Naive thymus-derived CD4-positive, alpha-beta T cell (primary cell): ENCODE results near the gene CEP41. TPM values are rescaled to one million over a fixed set of nuclear protein-coding genes. Genes with fewer than 3 reads are reported as not detected.

Experiments
- ATAC-seq: fragments of 150-1000 bp; cut with Tn5 transposase; 2 replicates; pipeline ENCODE4 v1.10.0; 2021; ENCODE audit warnings: mild to moderate bottlenecking, moderate library complexity
- CTCF ChIA-PET: fragments of 350-600 bp; sonication (Branson Sonifier 250); formaldehyde crosslinking; loops from one replicate; lab custom pipeline; 2021; ENCODE audit warnings: antibody characterized with exemption; lab: Charles Lee
- POLR2A ChIA-PET: fragments of 350-600 bp; sonication (Branson Sonifier 250); formaldehyde crosslinking; loops from one replicate; lab custom pipeline; 2021; ENCODE audit warnings: antibody characterized with exemption, inconsistent platforms; lab: Charles Lee
- DNase-seq, 9 donors: peaks; one replicate each; pipeline versions ENCODE4 v3.0.0 to v3.0.0-alpha.2; 2020 to 2022; ENCODE audit warnings: mixed read lengths in 1 of 9
- H3K27ac ChIP-seq: one replicate; pipeline ENCODE4 v1.7.0; 2013; ENCODE audit warnings: mild to moderate bottlenecking, low read depth, low read length, moderate library complexity
- H3K27me3 ChIP-seq, 2 donors: one replicate each; pipeline ENCODE4 v1.7.0; 2013; ENCODE audit warnings: low read length in 2 of 2, mild to moderate bottlenecking in 2 of 2, moderate library complexity in 2 of 2; ENCODE audit not compliant: control insufficient read depth in 2 of 2, insufficient read depth in 2 of 2
- H3K36me3 ChIP-seq, 3 experiments: 1 replicate in 2 of 3; 2 replicates in 1 of 3; pipeline ENCODE4 v1.7.0; 2013; ENCODE audit warnings: low read length in 3 of 3, mild to moderate bottlenecking in 3 of 3, moderate library complexity in 1 of 3; ENCODE audit not compliant: insufficient read depth in 3 of 3, control insufficient read depth in 2 of 3
- H3K4me1 ChIP-seq, 2 donors: one replicate each; pipeline ENCODE4 v1.7.0; 2013; ENCODE audit warnings: low read length in 2 of 2, mild to moderate bottlenecking in 2 of 2, moderate library complexity in 1 of 2; ENCODE audit not compliant: control insufficient read depth in 2 of 2, insufficient read depth in 2 of 2
- H3K4me3 ChIP-seq: 2 replicates; pipeline ENCODE4 v1.7.0; 2013; ENCODE audit warnings: mild to moderate bottlenecking, low read length
- H3K9me3 ChIP-seq, 3 experiments: 1 replicate in 2 of 3; 2 replicates in 1 of 3; pipeline ENCODE4 v1.7.0; 2013; ENCODE audit warnings: low read length in 3 of 3; ENCODE audit not compliant: control insufficient read depth in 2 of 3
- H3K27ac Mint-ChIP-seq, 9 donors: one replicate each; pipeline ENCODE4 v1.8.0; 2020 to 2022; ENCODE audit warnings: mixed read lengths in 9 of 9, mild to moderate bottlenecking in 8 of 9, moderate library complexity in 5 of 9, inconsistent platforms in 2 of 9
- H3K27me3 Mint-ChIP-seq, 5 donors: one replicate each; pipeline ENCODE4 v1.8.0; 2021 to 2022; ENCODE audit warnings: mixed read lengths in 5 of 5, mild to moderate bottlenecking in 1 of 5
- H3K36me3 Mint-ChIP-seq, 5 donors: one replicate each; pipeline ENCODE4 v1.8.0; 2020 to 2022; ENCODE audit warnings: mixed read lengths in 5 of 5, mild to moderate bottlenecking in 3 of 5, inconsistent platforms in 1 of 5
- H3K4me1 Mint-ChIP-seq, 7 donors: one replicate each; pipeline ENCODE4 v1.8.0; 2020 to 2022; ENCODE audit warnings: mixed read lengths in 7 of 7, mild to moderate bottlenecking in 3 of 7, inconsistent platforms in 1 of 7
- H3K4me3 Mint-ChIP-seq, 10 donors: one replicate each; pipeline ENCODE4 v1.8.0; 2020 to 2022; ENCODE audit warnings: mild to moderate bottlenecking in 10 of 10, mixed read lengths in 10 of 10, moderate library complexity in 6 of 10, inconsistent platforms in 2 of 10
- H3K9me3 Mint-ChIP-seq, 11 donors: one replicate each; pipeline ENCODE4 v1.8.0; 2020 to 2022; ENCODE audit warnings: mixed read lengths in 11 of 11, mild to moderate bottlenecking in 4 of 11, inconsistent platforms in 1 of 11, moderate library complexity in 1 of 11
- intact Hi-C, 2 donors: fragments of 100-400 bp; cut with micrococcal nuclease; formaldehyde crosslinking; loops; one replicate each; pipeline ENCODE4 v1.15.1; 2023
- polyA plus RNA-seq, 2 donors: library from polyadenylated mRNA; unstranded; fragments of 300-500 nt; fragmentation: Illumina TruSeq; gene quantifications; one replicate each; pipeline ENCODE4 v1.2.3, GENCODE V29; 2021
- total RNA-seq, 6 experiments: library from RNA in 5 of 6; stranded (reverse) in 5 of 6; gene quantifications; 1 replicate in 5 of 6; 2 replicates in 1 of 6; pipeline ENCODE4 v1.2.3 and lab custom pipeline; 2021 to 2026

Gene CEP41
- total and polyA plus RNA-seq, 7 experiments from 2014 or later, result 6.9 to 29.6 (median 13.3) TPM

GRCh38 chr7:130418306-130418705 lies 22.5 kb downstream of the CEP41 start:
- POLR2A ChIA-PET, result interaction anchor here (0.5 to 3.2 kb wide), 5 partner anchors 9 to 26 kb away, joined by 3 to 12 read pairs (median 6); partner anchors contain the start of gene CEP41
- H3K9me3 Mint-ChIP-seq, result no peaks in the 10 kb centered on the region
- intact Hi-C loops, result loop anchor here in 1 of 2 donors (10.0 kb wide), 1 partner anchor 66 kb away; no protein-coding TSS in a partner anchor
- no peak overlapping the region for H3K4me3 ChIP-seq
- peaks cover 38 to 92% (median 90%) of the 10 kb centered on the region in 7 donors for H3K4me1 Mint-ChIP-seq
- H3K9me3 ChIP-seq, result no peaks in the 10 kb centered on the region
- peak overlapping the region in 8 of 10 donors; percentile 25 to 83 (median 78) for H3K4me3 Mint-ChIP-seq
- peak overlapping the region in 8 of 9 donors; percentile 78 to 96 (median 90) for H3K27ac Mint-ChIP-seq
- H3K27me3 ChIP-seq, result no peaks in the 10 kb centered on the region
- CTCF ChIA-PET, result no interaction called here
- no peaks in the 10 kb centered on the region for H3K27me3 Mint-ChIP-seq
- H3K4me1 ChIP-seq, result peaks cover 8 to 84% of the 10 kb centered on the region in 2 donors
- ATAC-seq (no peak), DNase-seq (no peak)
- peaks cover 0 to 9% (median 0%) of the 10 kb centered on the region in 5 donors for H3K36me3 Mint-ChIP-seq
- H3K27ac ChIP-seq, result peak overlapping the region; percentile 64
- no peaks in the 10 kb centered on the region for H3K36me3 ChIP-seq

- intact Hi-C loops, result loop anchor here (1.0 to 10.0 kb wide), 3 partner anchors 9 to 68 kb away; partner anchors contain the start of gene CEP41 (in 1 of the 2)
- POLR2A ChIA-PET, result interaction anchor here (1.3 to 3.2 kb wide), 6 partner anchors 10 to 25 kb away, joined by 4 to 12 read pairs (median 6); partner anchors contain the start of gene CEP41
- Histone ChIP-seq H3K4me3 (peak overlapping the region; percentile 12), H3K36me3 (no peaks in the 10 kb centered on the region), H3K9me3 (no peaks in the 10 kb centered on the region), H3K27me3 (no peaks in the 10 kb centered on the region), H3K27ac (peak overlapping the region; percentile 64), H3K4me1 (peaks cover 8 to 79% of the 10 kb centered on the region in 2 donors)
- ATAC-seq (peak; percentile 66), DNase-seq (peak in 6 of 9 donors; percentile 33 to 51 (median 43))
- peaks cover 38 to 90% (median 85%) of the 10 kb centered on the region in 7 donors for H3K4me1 Mint-ChIP-seq
- H3K36me3 Mint-ChIP-seq, result peaks cover 0 to 9% (median 0%) of the 10 kb centered on the region in 5 donors
- H3K27ac Mint-ChIP-seq, result peak overlapping the region; percentile 78 to 96 (median 88)
- CTCF ChIA-PET, result interaction anchor here (1.4 kb wide), 1 partner anchor 13 kb away, joined by 4 read pairs; no protein-coding TSS in a partner anchor
- H3K9me3 Mint-ChIP-seq, result no peaks in the 10 kb centered on the region
- peak overlapping the region; percentile 45 to 83 (median 78) for H3K4me3 Mint-ChIP-seq
- no peaks in the 10 kb centered on the region for H3K27me3 Mint-ChIP-seq
Observed at GRCh38 chr7:130417213-130417612, 23.6 kb downstream of the CEP41 start.

- peak in 6 of 9 donors; percentile 22 to 46 (median 40) for DNase-seq
- intact Hi-C loops, result loop anchor here in 1 of 2 donors (10.0 kb wide), 1 partner anchor 70 kb away; no protein-coding TSS in a partner anchor
- no peaks in the 10 kb centered on the region for H3K9me3 ChIP-seq
- peaks cover 0 to 16% (median 6%) of the 10 kb centered on the region in 5 donors for H3K36me3 Mint-ChIP-seq
- ChIA-PET POLR2A (no interaction called here), CTCF (interaction anchor here (1.9 kb wide), 1 partner anchor 11 kb away, joined by 6 read pairs; no protein-coding TSS in a partner anchor)
- H3K4me3 ChIP-seq, result no peak overlapping the region
- peak; percentile 66 for ATAC-seq
- H3K4me1 ChIP-seq, result peaks cover 8 to 66% of the 10 kb centered on the region in 2 donors
- no peaks in the 10 kb centered on the region for H3K9me3 Mint-ChIP-seq
- peak overlapping the region in 8 of 9 donors; percentile 22 to 96 (median 76) for H3K27ac Mint-ChIP-seq
- H3K36me3 ChIP-seq, result no peaks in the 10 kb centered on the region
- no peaks in the 10 kb centered on the region for H3K27me3 Mint-ChIP-seq
- H3K27ac ChIP-seq, result peak overlapping the region; percentile 51
- no peaks in the 10 kb centered on the region for H3K27me3 ChIP-seq
- H3K4me1 Mint-ChIP-seq, result peaks cover 36 to 92% (median 82%) of the 10 kb centered on the region in 7 donors
- peak overlapping the region; percentile 0 to 77 (median 65) for H3K4me3 Mint-ChIP-seq
Observed at GRCh38 chr7:130415006-130415405, 25.8 kb downstream of the CEP41 start.

GRCh38 chr7:130413201-130413600 lies 27.6 kb downstream of the CEP41 start:
- Mint-ChIP-seq H3K27ac (peak overlapping the region in 2 of 9 donors; percentile 68 to 86), H3K27me3 (no peaks in the 10 kb centered on the region)

GRCh38 chr7:130410868-130411541 lies 29.8 kb downstream of the CEP41 start:
- Mint-ChIP-seq H3K4me1 (peaks cover 16 to 68% (median 49%) of the 10 kb centered on the region in 7 donors), H3K4me3 (no peak overlapping the region), H3K9me3 (no peaks in the 10 kb centered on the region), H3K27me3 (no peaks in the 10 kb centered on the region), H3K27ac (peak overlapping the region in 2 of 9 donors; percentile 7 to 8), H3K36me3 (peaks cover 0 to 22% (median 9%) of the 10 kb centered on the region in 5 donors)
- Histone ChIP-seq H3K27ac (no peak overlapping the region), H3K4me1 (peaks cover 8 to 26% of the 10 kb centered on the region in 2 donors), H3K27me3 (no peaks in the 10 kb centered on the region), H3K4me3 (no peak overlapping the region), H3K9me3 (no peaks in the 10 kb centered on the region), H3K36me3 (no peaks in the 10 kb centered on the region)
- CTCF ChIA-PET, result interaction anchor here (1.5 kb wide), 1 partner anchor 17 kb away, joined by 3 read pairs; no protein-coding TSS in a partner anchor
- intact Hi-C loops, result loop anchor here in 1 of 2 donors (10.0 kb wide), 1 partner anchor 74 kb away; no protein-coding TSS in a partner anchor
- no peak for ATAC-seq
- POLR2A ChIA-PET, result interaction anchor here (1.3 to 1.5 kb wide), 2 partner anchors 15 to 30 kb away, joined by 3 to 6 read pairs; partner anchors contain the start of gene CEP41
- DNase-seq, result no peak

More at GRCh38 chr7:130413201-130413600, 27.6 kb downstream of the CEP41 start:
- Mint-ChIP-seq H3K9me3 (no peaks in the 10 kb centered on the region), H3K4me3 (peak overlapping the region in 2 of 10 donors; percentile 10 to 67), H3K36me3 (peaks cover 0 to 22% (median 8%) of the 10 kb centered on the region in 5 donors), H3K4me1 (peaks cover 30 to 86% (median 71%) of the 10 kb centered on the region in 7 donors)
- POLR2A ChIA-PET, result interaction anchor here (0.9 to 1.0 kb wide), 2 partner anchors 8 to 14 kb away, joined by 3 to 5 read pairs; no protein-coding TSS in a partner anchor
- CTCF ChIA-PET, result no interaction called here
- intact Hi-C loops, result loop anchor here in 1 of 2 donors (10.0 kb wide), 1 partner anchor 72 kb away; no protein-coding TSS in a partner anchor
- DNase-seq (no peak), ATAC-seq (no peak)
- Histone ChIP-seq H3K9me3 (no peaks in the 10 kb centered on the region), H3K27me3 (no peaks in the 10 kb centered on the region), H3K4me3 (no peak overlapping the region), H3K27ac (no peak overlapping the region), H3K4me1 (peaks cover 8 to 48% of the 10 kb centered on the region in 2 donors), H3K36me3 (no peaks in the 10 kb centered on the region)

- CTCF ChIA-PET, result interaction anchor here (0.7 kb wide), 1 partner anchor 30 kb away, joined by 3 read pairs; no protein-coding TSS in a partner anchor
- Mint-ChIP-seq H3K27me3 (no peaks in the 10 kb centered on the region), H3K4me1 (peaks cover 6 to 55% (median 36%) of the 10 kb centered on the region in 7 donors), H3K4me3 (peak overlapping the region in 1 of 10 donors; percentile 42), H3K9me3 (no peaks in the 10 kb centered on the region), H3K27ac (peak overlapping the region in 2 of 9 donors; percentile 13 to 52), H3K36me3 (peaks cover 0 to 27% (median 8%) of the 10 kb centered on the region in 5 donors)
- Histone ChIP-seq H3K27ac (no peak overlapping the region), H3K27me3 (no peaks in the 10 kb centered on the region), H3K4me1 (peaks cover 1 to 13% of the 10 kb centered on the region in 2 donors), H3K36me3 (peaks cover 0 to 1% (median 0%) of the 10 kb centered on the region in 3 experiments), H3K4me3 (no peak overlapping the region), H3K9me3 (no peaks in the 10 kb centered on the region)
- DNase-seq (no peak), ATAC-seq (no peak)
- intact Hi-C loops, result loop anchor here in 1 of 2 donors (10.0 kb wide), 1 partner anchor 75 kb away; no protein-coding TSS in a partner anchor
- POLR2A ChIA-PET, result interaction anchor here (1.2 kb wide), 1 partner anchor 10 kb away, joined by 5 read pairs; no protein-coding TSS in a partner anchor
Observed at GRCh38 chr7:130409712-130410072, 31.1 kb downstream of the CEP41 start.
